Measurements from ENCODE around the gene PAPLN.
A peak's percentile ranks its signal among the peaks of the same experiment; 100 is the strongest.

Gene PAPLN

DNA sequence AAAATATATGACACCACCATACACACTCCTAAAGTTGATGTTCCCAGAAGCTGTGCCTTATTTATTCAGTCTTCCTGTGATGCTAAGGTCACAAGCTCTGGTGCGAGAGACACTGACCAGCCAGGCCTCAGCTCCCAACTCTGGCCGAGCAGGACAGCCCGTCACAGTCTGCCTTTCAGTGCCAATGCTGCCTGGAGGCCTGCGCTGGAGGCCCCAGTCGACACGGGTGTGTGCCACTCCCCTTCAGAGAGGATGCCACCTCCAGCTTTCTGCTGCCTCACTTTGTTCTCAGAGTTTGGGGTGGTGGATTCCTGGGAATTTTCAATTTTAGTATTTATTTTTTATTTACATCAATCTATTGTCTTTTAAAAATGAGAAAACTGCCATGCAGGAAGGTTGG, 7.3 kb upstream of the PAPLN start:
- DNase-seq (ENCODE audit: low spot score) = no peak

DNA sequence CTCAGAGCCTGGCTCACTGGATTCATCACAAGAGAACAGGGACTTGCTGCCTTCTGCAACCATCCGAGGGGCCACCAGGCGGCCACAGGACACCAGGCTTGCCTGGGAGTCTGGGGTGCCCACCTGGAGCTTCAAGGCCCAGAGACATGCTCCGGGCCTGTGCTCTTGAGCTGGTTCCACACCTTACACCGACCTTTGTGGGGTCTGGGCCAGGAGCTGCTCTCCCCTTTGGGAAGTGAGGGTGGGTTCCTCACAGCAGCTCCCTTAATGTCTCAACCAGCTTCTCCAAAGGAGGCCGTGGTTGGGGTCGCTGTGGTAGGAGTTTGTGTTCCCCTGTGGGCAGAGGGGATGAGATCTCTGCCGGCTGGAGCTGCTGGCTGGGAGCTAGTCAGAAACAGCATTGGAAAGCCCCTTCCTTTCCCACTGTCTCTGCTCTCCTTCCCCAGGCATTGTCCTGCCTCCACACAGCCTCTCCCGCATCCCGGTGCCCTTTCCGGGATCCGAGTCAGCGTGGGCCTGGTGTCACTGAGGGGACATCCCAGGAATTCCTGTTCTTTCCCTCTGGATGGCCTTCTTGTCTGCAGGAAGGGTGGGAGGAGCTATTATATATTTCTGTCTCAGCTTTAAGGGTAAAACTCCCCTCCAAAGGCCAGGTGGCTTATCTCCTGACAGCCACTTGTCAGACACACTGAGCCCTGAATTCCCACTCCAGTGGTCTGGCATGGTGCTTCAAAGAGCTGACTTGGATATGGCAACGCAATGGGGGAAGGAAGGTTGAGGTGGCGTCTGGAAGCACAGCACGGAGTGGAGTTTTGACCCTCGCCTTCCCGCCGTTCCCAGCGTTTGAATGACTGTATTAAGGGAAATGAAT, 5.1 kb upstream of the PAPLN start:
- DNase-seq (ENCODE audit: low spot score) = no peak

DNA sequence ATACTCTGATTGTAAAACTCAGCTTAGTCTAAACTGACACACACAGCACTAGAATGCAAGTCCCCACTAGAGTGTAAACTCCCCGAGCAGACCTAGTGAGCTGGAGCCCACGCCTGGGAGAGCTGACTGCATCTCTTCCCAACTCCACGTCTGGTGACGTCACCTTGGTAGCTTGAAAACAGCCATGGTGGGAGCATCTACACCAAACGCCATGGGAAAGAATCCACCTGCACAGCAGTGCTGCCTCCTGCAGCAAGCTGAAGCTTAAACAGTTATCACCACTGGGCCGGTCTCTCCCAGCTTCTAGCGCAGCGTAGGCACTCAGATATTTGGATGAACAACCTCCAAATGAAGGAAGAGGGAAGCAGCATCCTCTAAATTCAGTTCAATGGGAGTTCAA, 4.3 kb upstream of the PAPLN start:
- DNase-seq (ENCODE audit: low spot score) = no peak

DNA sequence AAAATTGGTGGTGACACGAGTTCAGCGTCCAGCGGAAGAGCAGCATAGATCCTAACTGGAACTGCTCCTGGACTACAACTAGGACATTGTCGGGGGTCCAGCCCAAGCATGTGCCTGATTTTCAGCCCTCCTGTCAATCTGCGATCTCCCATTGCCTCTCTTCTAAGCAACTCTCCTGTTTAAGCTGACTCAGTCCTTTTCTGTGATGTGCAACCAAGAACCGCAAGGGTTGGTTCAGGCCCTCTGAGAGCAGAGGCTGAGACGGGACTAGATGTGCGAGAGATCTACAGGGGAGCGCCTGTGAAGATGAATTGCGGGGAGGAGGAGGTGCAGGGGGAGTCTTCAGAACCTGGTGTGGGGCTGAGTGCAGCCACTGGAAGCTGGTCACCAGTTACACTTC, 3.7 kb upstream of the PAPLN start:
- DNase-seq (ENCODE audit: low spot score) = no peak

DNA sequence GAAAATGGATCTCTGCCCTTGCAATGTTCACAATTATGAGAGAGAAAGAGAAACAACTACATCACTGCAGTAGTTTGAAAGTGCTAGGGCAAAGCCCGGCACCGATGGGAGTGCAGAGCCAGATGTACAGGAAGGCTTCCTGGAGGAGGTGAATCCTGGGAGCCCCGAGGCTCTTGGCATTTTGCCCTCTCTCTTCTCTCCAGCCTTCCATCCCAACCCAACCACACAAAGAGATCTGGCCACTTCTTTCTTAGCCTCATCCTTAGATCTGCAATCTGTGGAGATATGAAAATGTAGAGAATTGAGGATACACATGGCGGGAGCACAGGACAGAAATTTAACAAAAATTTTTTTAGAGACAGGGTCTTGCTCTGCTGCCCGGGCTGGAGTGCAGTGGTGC, 3.3 kb upstream of the PAPLN start:
- DNase-seq (ENCODE audit: low spot score) = no peak

DNA sequence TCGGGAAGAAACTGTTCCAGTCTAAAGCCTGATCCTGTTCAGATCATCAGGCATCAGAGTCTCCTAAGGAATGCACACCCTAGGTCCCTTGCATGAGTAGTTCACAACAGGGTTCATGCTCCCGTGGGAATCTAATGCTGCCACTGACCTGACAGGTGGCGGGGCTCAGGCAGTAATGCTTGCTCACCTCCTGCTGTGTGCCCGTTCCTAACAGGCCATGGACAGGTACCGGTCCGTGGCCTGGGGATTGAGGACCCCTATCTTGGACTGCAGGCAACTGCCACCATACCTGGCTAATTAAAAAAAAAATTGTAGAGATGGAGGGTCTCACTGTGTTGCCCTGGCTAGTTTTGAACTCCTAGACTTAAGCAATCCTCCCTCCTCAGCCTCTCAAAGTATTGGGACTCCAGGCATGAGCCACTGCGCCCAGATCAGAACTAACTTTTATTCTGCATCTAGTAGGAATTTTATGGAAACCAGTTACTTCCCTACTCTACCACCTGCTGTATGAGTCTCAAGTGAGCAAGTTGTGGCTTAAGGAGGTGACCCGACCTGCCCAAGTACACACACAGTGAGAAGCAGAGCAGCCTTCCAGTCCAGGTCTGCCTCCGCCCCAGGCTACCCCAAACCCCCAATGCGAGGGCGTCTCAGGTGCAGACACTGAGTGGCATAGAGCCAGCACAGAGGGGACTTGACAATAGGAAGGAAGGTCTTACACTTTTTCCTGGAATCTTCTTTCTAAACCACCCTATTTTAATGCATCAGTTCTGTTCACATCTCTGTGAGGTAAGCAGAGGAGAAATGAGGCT, 2.5 kb upstream of the PAPLN start:
- DNase-seq (ENCODE audit: low spot score) = no peak

DNA sequence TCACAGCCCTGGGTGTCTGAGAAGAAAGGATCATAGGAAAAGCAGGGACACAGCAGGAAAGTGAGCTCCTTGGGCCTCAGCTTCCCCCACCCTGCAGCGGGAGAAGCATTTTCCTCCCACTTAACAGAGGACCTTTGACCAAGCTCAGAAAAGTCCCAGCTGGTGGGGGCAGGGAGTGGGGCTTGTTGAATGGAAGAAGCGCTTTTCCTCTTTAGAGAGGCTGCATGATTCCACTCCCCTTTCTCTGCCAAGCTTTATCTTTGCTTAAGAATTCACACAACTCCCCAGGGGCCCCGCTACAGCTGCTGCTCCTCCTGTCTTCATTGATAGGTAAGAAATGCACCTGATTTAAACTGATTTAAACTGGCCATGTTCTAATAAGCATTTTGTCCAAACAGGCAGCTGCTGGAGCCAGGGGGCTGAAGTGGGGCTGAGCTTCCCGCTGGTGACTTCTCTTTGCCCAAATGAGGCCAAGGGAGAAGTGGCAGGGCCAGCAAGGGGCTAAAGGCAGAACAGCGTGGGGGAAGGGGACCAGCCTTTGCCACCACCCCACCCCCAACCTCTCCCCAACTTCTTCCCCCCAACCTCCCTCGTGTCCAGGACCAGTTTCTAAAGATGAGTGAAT, 1.7 kb upstream of the PAPLN start:
- DNase-seq (ENCODE audit: low spot score) = no peak

DNA sequence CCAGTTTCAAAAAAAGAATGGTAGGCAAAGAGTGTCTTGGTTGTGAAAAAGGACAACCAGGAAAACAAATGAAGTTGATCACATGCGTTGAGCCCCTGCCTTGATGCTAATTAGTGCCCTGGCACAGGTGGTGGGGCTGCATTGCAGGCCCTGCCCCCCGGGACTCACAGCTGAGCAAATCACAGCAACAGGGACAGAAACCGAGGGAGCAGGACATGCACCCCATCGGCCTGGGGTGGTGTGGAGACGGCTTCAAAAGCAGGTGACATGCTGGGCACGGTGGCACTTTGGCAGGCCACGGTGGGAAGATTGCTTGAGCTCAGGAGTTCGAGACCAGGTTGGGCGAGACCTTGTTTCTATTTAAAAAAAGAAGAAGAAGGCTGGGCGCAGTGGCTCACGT, 1.1 kb upstream of the PAPLN start:
- DNase-seq (ENCODE audit: low spot score) = no peak

DNA sequence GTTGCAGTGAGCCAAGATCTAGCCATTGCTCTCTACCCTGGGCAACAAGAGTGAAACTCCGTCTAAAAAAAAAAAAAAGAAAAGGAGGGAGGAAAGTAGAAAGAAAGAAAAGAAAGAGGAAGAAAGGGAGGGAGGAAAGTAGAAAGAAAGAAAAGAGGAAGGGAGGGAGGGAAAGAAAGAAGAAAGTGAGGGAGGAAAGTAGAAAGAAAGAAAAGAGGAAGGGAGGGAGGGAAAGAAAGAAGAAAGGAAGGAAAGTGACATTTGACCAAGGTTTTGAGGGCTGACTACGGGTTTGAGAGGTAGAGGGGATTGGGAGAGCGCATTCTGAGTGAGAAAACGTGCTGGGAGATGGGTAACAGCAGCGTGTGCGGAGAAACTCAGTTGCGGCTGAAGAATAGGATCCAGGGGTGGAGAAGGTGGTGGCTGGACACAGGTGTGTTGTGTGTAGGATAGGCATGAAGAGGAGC, 521 bp upstream of the PAPLN start:
- DNase-seq (ENCODE audit: low spot score) = no peak

DNA sequence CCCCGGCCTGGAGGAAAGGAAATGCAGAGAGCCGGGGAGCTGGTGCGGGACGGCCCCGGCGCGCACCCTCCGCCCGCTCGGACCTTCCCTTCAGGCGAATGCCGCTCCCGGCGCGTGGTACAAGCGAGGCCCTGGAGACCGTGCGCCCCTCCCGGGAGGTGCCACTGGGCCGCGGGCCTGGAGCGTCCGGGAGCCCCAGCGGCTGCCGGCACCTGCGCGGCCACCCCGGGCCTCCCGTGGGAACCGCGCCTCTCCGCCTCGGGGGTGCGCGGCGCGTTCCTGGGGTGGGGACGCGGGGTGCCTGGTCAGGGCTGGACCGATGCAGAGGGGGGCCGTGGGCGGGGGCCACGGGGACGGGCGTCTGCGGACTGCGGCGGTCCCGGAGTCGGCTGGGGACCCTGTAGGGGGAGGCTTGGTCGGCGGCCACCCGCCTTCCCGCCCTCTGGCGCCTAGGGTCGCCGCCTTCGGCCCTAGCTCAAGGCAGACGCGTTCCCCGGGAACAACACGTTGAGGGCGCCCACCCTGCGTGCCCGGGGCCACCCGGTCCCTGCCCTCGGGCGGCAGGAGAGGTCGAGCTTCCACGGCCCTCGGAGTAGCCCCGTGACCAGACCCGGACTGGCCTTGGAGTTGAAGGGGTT, 599 bp downstream of the PAPLN start:
- DNase-seq (ENCODE audit: low spot score) = no peak

DNA sequence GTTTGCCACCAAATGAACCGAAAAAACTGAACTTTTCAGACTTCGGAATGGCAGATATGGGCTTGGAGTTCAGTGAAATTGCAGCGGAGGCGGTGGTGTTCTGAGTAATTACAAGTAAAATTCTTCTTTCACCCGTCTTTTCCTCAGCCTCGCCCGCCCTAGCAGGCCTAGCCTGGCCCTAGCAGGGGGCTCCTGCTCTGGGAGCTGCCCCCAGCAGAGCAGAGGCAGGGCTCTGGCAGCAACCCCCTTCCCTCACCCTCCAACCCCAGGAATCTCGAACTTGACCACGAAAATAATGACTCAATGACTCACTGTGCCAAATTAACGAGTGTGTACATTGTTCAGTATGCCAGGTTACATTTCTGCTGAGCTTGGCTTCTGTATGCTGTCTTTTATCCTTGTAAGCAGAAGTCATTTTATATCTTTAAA, 1.1 kb downstream of the PAPLN start:
- peak; percentile 84 for DNase-seq (ENCODE audit: low spot score)

DNA sequence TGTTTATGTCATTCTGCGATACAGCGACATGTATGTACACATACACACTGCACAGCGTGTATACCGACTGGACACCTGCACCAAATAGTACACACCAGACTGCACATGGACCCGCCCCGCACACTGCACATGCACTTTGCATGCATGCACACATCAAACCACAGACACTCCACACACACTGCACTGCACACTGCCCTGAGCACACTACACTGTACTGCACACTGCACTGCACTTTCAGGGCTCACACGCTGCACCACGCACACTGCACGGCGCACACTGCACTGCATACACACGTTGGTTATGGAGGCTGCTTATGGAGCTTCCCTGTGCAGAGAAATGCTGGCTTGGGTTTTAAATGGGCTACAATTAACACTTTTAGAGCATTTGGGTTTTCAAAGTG, 1.6 kb downstream of the PAPLN start:
- DNase-seq (ENCODE audit: low spot score) = no peak

DNA sequence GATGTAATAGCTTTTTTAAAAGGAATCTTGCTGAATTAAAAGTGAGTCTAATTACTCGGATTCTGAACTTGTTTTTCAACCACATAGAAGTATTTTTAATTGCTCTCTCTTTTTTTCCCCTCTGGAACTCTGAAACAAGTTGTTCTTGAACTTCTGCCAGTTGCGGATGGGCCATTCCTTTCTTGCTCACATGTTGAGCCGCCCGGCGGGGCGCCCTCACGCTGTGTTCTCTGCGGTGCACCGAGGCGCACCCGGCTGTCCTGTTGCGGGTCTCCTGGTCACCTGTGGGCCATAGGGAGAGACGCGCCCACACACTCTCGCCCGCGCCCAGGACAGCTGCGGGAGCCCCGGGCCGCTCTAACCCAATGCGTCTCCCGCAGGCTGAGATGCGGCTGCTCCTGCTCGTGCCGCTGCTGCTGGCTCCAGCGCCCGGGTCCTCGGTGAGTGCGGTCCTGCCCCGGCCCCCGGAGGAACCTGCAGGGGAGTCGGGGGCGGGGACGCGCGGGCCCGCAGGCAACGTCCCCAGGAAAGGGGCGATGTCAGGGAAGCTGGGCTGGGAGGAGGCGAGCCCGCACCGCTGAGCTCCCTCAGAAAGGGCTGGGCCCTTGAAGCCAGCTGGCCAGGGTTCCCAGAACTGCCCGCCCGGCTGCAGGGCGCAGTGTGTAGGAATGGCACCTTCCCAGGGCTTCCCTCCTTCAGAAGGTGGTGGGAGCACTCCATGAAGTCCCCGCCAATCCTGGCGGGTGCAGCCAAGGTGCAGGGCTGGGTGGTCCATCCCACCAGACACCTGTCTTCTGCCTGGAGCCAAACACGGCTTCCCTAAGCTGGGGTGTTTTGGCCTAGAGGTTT, 2.3 kb downstream of the PAPLN start:
- no peak for DNase-seq (ENCODE audit: low spot score)

DNA sequence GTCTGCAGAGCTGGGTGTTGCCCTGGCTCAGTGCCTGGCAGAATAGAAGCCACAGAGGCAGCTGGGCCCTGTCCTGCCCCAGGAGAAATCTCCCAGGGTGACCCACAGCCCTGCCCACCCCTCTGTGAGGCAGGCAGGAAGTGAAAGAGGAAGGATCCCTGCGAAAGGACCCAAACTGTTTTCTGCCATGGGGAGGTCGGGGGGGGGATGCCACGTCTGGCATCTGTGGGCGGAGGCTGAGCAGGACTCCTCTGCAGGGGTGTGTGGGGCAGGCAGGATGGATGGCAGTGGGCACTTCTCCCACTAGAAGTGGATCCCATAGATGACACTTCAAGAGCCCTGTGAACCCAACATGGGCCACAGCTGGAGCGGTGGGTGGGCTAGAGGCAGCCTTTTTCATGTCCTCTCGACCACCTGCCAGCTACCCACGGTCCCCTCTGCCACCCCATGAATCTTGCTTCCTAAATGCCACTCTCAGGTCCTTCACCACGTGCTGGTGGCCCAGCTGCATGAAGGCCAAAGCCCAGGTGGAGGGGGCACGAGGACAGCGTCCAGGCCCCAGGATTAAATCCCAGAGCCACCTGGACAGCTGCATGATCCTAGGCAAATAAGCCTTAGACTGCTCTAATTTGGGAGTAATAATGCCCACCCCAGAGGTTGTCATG, 3.6 kb downstream of the PAPLN start:
- no peak for DNase-seq (ENCODE audit: low spot score)

DNA sequence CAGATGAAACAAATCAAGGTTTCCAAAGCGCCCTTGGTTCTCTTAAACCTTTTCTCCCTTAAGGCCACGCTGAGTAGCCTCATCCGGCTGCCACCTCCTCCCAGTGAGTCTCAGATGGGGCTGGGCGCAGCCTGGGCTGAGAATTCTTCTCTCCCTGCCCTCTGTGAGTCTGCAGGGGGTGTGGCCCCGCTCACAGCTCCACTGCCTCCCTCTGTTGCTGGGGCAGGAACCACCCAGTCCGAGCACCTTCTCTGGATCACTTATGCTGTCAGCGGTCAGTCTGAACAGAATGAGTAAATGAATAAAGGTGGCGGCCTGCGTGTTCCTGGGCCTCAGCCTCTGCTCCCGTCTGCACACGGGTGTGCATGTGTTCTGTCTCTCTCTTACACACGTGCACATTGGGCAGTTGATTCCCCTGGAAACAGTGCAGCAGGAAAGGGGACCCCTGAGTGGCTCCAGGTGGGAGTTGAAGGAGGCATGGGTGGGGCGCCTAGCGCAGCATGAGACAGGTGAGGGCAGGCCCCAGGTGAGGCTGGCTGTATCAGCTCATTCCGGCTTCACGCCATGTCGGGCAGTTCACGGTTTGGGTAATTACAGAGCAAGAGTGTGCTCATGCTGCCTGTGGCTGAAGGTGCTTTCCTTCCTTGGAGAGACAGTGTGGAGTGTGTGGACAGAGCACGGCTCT, 4.3 kb downstream of the PAPLN start:
- no peak for DNase-seq (ENCODE audit: low spot score)

DNA sequence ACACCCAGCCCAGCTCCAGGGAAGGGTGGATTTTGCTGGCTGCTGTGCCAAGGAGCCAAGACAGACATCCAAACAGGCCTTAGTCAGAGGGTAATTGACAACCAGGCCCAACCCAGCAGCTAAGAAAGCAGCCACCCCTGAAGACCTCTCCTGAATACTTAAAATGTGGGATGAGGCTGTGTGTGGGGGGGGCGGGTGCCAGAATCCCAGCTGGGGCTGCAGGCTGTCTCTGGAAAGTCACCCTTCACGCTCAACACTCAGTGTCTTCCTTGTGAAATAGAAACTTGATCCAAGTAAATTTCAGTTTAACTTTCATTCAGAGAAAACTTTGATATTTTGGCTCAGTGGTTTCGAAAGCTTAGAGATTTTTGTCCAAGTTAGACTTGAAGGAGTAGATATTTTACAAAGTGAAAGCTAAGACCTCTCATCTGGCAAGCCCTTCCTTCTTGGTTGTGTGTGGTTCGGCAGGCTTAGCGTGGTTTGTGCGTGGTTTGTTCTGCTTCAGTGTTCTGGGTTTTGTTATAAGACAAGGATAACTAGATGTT, 5.1 kb downstream of the PAPLN start:
- no peak for DNase-seq (ENCODE audit: low spot score)

DNA sequence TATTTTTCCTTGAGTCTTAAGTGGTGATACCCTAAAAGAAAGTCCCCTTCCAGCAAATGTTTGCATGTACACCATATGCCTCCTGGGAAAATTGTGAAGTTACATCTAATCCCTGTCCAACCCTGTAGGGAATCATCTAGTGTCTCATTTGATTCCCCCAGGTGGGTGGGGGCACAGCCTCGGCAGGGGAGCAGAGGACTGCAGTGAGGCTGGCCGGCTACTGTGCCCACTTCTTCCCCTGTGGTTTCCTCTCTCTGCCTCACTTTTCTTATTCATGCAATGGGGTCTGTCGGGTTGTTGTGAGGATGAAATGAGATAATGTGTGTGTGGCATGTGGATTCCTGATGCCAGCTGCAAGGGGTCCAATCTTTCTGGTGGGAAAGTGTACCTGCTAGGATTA, 6.0 kb downstream of the PAPLN start:
- DNase-seq (ENCODE audit: low spot score) = no peak

DNA sequence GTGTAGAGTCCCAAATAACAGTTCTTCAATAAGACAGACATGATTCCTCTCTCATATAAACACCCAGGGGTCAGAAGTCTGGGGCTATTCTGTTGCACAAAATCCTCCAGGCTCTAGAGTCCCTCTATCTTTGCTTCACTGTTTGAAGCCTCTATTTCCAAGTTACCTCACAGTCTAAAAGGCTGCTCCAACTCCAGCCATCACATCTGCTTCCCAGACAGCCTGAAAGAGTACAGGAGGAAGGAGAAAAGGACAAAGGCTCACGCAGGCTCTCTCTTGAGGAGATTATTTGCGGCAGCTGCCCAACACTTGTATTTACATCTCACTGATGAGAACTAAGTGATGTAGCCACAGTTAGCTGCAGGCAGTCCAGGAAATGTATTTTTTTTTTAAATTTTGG, 6.4 kb downstream of the PAPLN start:
- no peak for DNase-seq (ENCODE audit: low spot score)

DNA sequence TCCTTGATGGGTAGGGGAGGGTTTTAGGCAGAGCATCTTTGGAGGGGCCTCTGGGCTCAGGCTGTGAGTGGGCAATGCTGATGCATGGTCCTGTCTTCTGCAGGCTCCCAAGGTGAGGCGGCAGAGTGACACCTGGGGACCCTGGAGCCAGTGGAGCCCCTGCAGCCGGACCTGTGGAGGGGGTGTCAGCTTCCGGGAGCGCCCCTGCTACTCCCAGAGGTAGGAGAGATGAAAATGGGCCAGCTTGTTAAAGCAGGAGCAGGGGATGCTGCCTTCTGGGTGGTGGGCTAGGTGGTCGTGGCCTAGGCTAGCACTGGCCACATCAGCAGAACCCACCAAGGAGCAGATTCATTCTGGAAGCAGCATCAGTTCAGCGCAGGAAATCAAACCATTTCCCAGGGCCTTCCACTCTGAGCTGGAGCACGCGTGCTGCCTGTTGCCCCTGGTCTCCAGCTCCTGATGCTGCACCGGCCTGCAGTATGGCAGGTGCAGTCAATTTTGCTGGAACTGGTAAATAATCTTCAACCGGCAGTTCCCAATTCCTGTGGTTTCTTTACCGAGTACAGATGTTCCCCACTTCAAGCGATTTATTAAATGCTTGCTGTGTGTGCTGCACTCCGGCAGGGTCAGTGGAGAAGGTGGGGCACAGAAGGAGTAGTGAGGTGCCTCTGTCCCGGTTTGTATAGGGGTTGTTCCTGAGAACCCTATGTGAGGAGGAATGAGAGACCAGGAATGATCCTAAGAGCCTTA, 7.4 kb downstream of the PAPLN start:
- no peak for DNase-seq (ENCODE audit: low spot score)
